ENCODE results near the gene GXYLT1. TPM values are rescaled to one million over a fixed set of nuclear protein-coding genes. Genes with fewer than 3 reads are reported as not detected.
A peak's percentile ranks its signal among the peaks of the same experiment; 100 is the strongest.

GXYLT1 gene
- total RNA-seq, 6 experiments from 2014 or later, result 9.3 to 13.8 (median 10.8) TPM

DNA sequence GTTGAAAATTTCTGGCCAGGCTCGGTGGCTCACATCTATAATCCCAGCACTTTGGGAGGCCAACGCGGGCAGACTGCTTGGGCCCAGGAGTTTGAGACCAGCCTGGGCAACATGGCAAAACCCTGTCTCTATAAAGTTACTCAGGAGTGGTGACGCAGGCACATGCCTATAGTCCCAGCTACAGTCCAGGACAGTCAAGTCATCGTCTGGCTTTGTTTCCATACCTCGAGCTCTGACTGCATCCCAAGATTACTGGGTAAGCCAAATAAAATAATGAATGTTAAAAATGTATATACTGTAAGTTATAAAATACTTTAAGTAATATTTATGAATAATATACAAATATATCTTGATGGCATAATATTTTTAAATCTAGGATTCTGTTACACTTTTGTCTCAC lies 23.0 kb upstream of the GXYLT1 start:
- Histone ChIP-seq H3K27me3 (no peaks in the 10 kb centered on the region), H3K9me3 (no peaks in the 10 kb centered on the region), H3K27ac (no peak overlapping the region), H3K4me1 (peaks cover 0 to 10% (median under 1%) of the 10 kb centered on the region in 4 donors), H3K36me3 (no peaks in the 10 kb centered on the region), H3K4me3 (no peak overlapping the region)
- no peak for DNase-seq
- WGBS (ENCODE audit: insufficient coverage, low coverage, low lambda C conversion rate, missing lambda C conversion rate), result 95% methylated on average over 6 of the region's 6 CpGs
- TF ChIP-seq POLR2A (IDR thresholded peaks at IDR 0.05), result no peak
- no peak for TF ChIP-seq CTCF (IDR thresholded peaks at IDR 0.05)
- no peak for ATAC-seq
- intact Hi-C loops (cut with DNase I), result no loop called here

- H3K9me3 ChIP-seq, result no peaks in the 10 kb centered on the region
- intact Hi-C loops (cut with DNase I), result no loop called here
- no peak overlapping the region for H3K27ac ChIP-seq
- H3K36me3 ChIP-seq, result no peaks in the 10 kb centered on the region
- H3K4me3 ChIP-seq, result no peak overlapping the region
- no peaks in the 10 kb centered on the region for H3K27me3 ChIP-seq
- DNase-seq, result no peak
- H3K4me1 ChIP-seq, result peaks cover 0 to 7% (median 0%) of the 10 kb centered on the region in 4 donors
- TF ChIP-seq POLR2A (IDR thresholded peaks at IDR 0.05) (no peak), CTCF (IDR thresholded peaks at IDR 0.05) (no peak)
- no peak for ATAC-seq
Measured at GRCh38 chr12:42166501-42166900, 21.8 kb upstream of the GXYLT1 start.

- peak; percentile 59 to 92 (median 72) for ATAC-seq
- H3K27me3 ChIP-seq, result no peaks in the 10 kb centered on the region
- no peaks in the 10 kb centered on the region for H3K9me3 ChIP-seq
- DNase-seq, result no peak
- peaks cover 0 to 7% (median 0%) of the 10 kb centered on the region in 4 donors for H3K4me1 ChIP-seq
- peaks cover 0 to 5% (median 4%) of the 10 kb centered on the region in 4 donors for H3K36me3 ChIP-seq
- no peak for TF ChIP-seq CTCF (IDR thresholded peaks at IDR 0.05)
- no peak for TF ChIP-seq POLR2A (IDR thresholded peaks at IDR 0.05)
- intact Hi-C loops (cut with DNase I), result no loop called here
- H3K4me3 ChIP-seq, result no peak overlapping the region
- H3K27ac ChIP-seq, result no peak overlapping the region
Measured at GRCh38 chr12:42163913-42164312, 19.2 kb upstream of the GXYLT1 start.

GRCh38 chr12:42162965-42163364 lies 18.3 kb upstream of the GXYLT1 start:
- Histone ChIP-seq H3K4me1 (peaks cover 0 to 7% (median 0%) of the 10 kb centered on the region in 4 donors), H3K27ac (no peak overlapping the region), H3K27me3 (no peaks in the 10 kb centered on the region), H3K36me3 (peaks cover 0 to 5% (median 4%) of the 10 kb centered on the region in 4 donors), H3K9me3 (no peaks in the 10 kb centered on the region), H3K4me3 (no peak overlapping the region)
- ATAC-seq (no peak), DNase-seq (no peak)
- WGBS (ENCODE audit: insufficient coverage, low coverage, low lambda C conversion rate, missing lambda C conversion rate), result 80% methylated on average over 1 of the region's 1 CpG
- intact Hi-C loops (cut with DNase I), result no loop called here
- TF ChIP-seq POLR2A (IDR thresholded peaks at IDR 0.05) (no peak), CTCF (IDR thresholded peaks at IDR 0.05) (no peak)

DNA sequence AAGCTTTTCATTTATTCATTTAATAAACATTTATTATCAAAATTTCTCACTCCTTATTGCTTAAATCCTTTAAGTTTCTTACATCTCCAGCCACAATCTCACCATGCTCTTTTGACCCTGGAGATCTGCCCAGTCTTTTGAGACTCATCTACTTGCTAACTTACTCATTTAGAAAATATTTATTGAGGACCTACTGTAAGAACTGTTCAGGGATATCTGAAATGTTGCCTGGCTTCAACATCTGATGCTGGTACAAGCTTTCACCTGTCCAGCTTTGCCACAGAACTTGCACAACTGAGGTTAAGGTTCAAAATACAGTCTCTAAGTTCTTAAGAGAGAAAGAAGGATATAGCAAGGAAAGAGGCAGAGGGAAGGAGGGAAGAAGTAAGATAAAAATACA lies 17.5 kb upstream of the GXYLT1 start:
- peak; percentile 41 to 68 (median 52) for ATAC-seq
- Histone ChIP-seq H3K9me3 (no peaks in the 10 kb centered on the region), H3K27ac (no peak overlapping the region), H3K36me3 (peaks cover 0 to 5% (median 4%) of the 10 kb centered on the region in 4 donors), H3K4me1 (peaks cover 0 to 7% (median 0%) of the 10 kb centered on the region in 4 donors), H3K27me3 (no peaks in the 10 kb centered on the region), H3K4me3 (no peak overlapping the region)
- intact Hi-C loops (cut with DNase I), result no loop called here
- TF ChIP-seq CTCF (IDR thresholded peaks at IDR 0.05), result no peak
- no peak for TF ChIP-seq POLR2A (IDR thresholded peaks at IDR 0.05)
- no peak for DNase-seq
